ENCODE results near the gene ECE1. TPM values are rescaled to one million over a fixed set of nuclear protein-coding genes. Genes with fewer than 3 reads are reported as not detected.
A peak's percentile ranks its signal among the peaks of the same experiment; 100 is the strongest.

ECE1 gene
- total and polyA plus RNA-seq, 2 of the 8 experiments (the other 6 are each of a cell fraction or from before 2014, with no cell fraction given), result 21.4 to 36.8 TPM

DNA sequence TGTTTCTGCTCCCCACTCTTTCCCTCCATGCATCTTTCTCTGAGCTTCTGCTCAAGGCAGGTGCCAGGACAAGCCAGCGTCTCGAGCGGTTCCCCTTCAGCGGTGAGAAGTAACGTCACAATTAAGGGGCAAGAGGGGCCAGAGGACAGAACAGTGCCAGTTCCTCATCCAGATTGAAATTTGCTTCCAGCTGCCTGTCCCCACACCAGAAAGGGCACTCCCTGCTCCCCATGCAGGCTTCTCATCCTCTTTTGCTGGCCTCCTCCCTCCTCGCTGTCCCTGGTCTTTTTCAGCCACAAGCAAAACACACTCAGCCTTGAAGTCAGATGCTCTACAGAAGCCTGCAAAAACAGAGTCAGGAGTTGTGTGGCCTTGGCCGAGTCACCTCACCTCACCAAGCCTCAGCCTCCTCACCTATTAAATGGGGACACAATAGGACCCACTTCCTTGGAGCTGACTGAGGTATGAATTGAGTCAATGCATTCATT is 35.0 kb upstream of the ECE1 start:
- Histone ChIP-seq H3K18ac (ENCODE audit: extremely low read depth, low read length) (no peak overlapping the region), H3K4ac (replicated peaks; ENCODE audit: insufficient read length, low read depth, low read length) (no peak overlapping the region), H2AK5ac (ENCODE audit: low read depth, low read length) (peak overlapping the region; percentile 71; the same call in 1 of the 2 replicates), H3K36me3 (ENCODE audit: control insufficient read depth in 2 of 4, insufficient read depth in 4 of 4, low read length in 3 of 4) (no peaks in the 10 kb centered on the region), H3K79me1 (ENCODE audit: low read depth, low read length) (no peaks in the 10 kb centered on the region; the same call in 1 of the 2 replicates), H3K14ac (ENCODE audit: insufficient read length) (no peak overlapping the region), H3K79me2 (ENCODE audit: control insufficient read depth in 1 of 2, insufficient read depth in 2 of 2, low read length in 2 of 2) (peaks cover 0 to 4% of the 10 kb centered on the region in 2 experiments; a peak in 2 of 4 replicates), H2BK120ac (replicated peaks; ENCODE audit: low read depth, low read length) (no peak overlapping the region), H2BK12ac (ENCODE audit: low read depth, low read length) (peak overlapping the region; percentile 94), H2BK15ac (ENCODE audit: low read length) (peak overlapping the region; percentile 38; the same call in 1 of the 2 replicates), H2BK5ac (ENCODE audit: low read depth, low read length) (peak overlapping the region; percentile 62; the same call in 1 of the 2 replicates), H3K4me1 (replicated peaks in 1 of 4; ENCODE audit: control insufficient read depth in 3 of 4, insufficient read depth in 4 of 4, low read length in 3 of 4) (peaks cover 27 to 71% (median 55%) of the 10 kb centered on the region in 4 experiments), H3K9me3 (ENCODE audit: insufficient read depth in 2 of 2, low read depth in 1 of 2, low read length in 1 of 2) (no peaks in the 10 kb centered on the region), H2BK20ac (ENCODE audit: low read length) (peak overlapping the region; percentile 88), H3K9ac (replicated peaks in 1 of 4; ENCODE audit: extremely low read depth in 1 of 4, low read depth in 3 of 4, low read length in 3 of 4) (no peak overlapping the region), H3K4me2 (ENCODE audit: insufficient read depth in 1 of 2, low read depth in 2 of 2, low read length in 2 of 2) (no peak overlapping the region), H2AFZ (ENCODE audit: low read length) (no peak overlapping the region), H3K23ac (ENCODE audit: insufficient read length) (no peak overlapping the region), H4K8ac (ENCODE audit: extremely low read depth, insufficient read depth, low read length) (no peak overlapping the region), H3K56ac (replicated peaks; ENCODE audit: insufficient read length, low read depth, low read length) (no peak overlapping the region), H4K5ac (ENCODE audit: insufficient read length, low read depth, low read length) (no peak overlapping the region), H3K27me3 (replicated peaks in 1 of 4; ENCODE audit: control insufficient read depth in 3 of 4, extremely low read depth in 1 of 4, insufficient read depth in 3 of 4, low read length in 3 of 4) (no peaks in the 10 kb centered on the region), H3K27ac (ENCODE audit: low read depth, low read length) (no peak overlapping the region), H3K4me3 (ENCODE audit: extremely low read depth in 1 of 4, insufficient read depth in 2 of 4, low read depth in 3 of 4, low read length in 4 of 4) (no peak overlapping the region), H4K20me1 (replicated peaks in 1 of 2; ENCODE audit: control insufficient read depth in 1 of 2, insufficient read depth in 2 of 2, low read length in 2 of 2) (no peaks in the 10 kb centered on the region), H4K91ac (replicated peaks; ENCODE audit: insufficient read length, low read length) (peak overlapping the region; percentile 56), H3K23me2 (ENCODE audit: low read depth, low read length) (no peaks in the 10 kb centered on the region)
- ChIA-PET CTCF (ENCODE audit: partially characterized antibody) (interaction anchor here (0.6 to 15.0 kb wide), 17 partner anchors 9 to 1918 kb away, joined by 3 to 152 read pairs (median 6); no protein-coding TSS in a partner anchor), POLR2A (ENCODE audit: partially characterized antibody) (interaction anchor here (0.9 to 1.6 kb wide), 4 partner anchors 9 to 46 kb away, joined by 3 to 4 read pairs (median 4); no protein-coding TSS in a partner anchor)
- peak; percentile 79; the same call in 1 of the 2 replicates for TF ChIP-seq KDM1A (IDR thresholded peaks at IDR 0.05; ENCODE audit: borderline replicate concordance, low read length)
- TF ChIP-seq ASH2L (IDR thresholded peaks at IDR 0.05; ENCODE audit: low read length), result no peak
- FAIRE-seq, result no peak
- WGBS, 2 experiments (ENCODE audit: extremely low coverage in 1 of 2, insufficient coverage in 1 of 2, insufficient read length in 1 of 2, insufficient replicate concordance in 2 of 2, low coverage in 1 of 2, low lambda C conversion rate in 2 of 2, missing lambda C conversion rate in 1 of 2), result 85% methylated on average over 7 of the region's 7 CpGs; no CpG with 5 or more reads in 1 of the 2 experiments
- DNase-seq (ENCODE audit: low read depth in 1 of 2, low spot score in 2 of 2), result no peak
